Stimulated activated effector memory CD8-positive, alpha-beta T cell treated with anti-CD3 and anti-CD28 coated beads, Interleukin-12 subunit alpha, Interleukin-12 subunit beta, amount 100 ng/mL, for 72 hours (primary cell): ENCODE results near the gene DUS4L.
A peak's percentile ranks its signal among the peaks of the same experiment; 100 is the strongest.

Experiments
- ATAC-seq: fragments of 150-1000 bp; cut with Tn5 transposase; 2 replicates; pipeline ENCODE4 v1.10.0; 2021
- DNase-seq, 2 donors: peaks; one replicate each; pipeline ENCODE4 v3.0.0; 2021 to 2022; ENCODE audit warnings: low spot score in 2 of 2
- H3K27ac Mint-ChIP-seq: one replicate; pipeline ENCODE4 v1.8.0; 2022; ENCODE audit warnings: mild to moderate bottlenecking, mixed read lengths
- H3K36me3 Mint-ChIP-seq: one replicate; pipeline ENCODE4 v1.8.0; 2022; ENCODE audit warnings: mild to moderate bottlenecking, mixed read lengths
- H3K4me1 Mint-ChIP-seq: one replicate; pipeline ENCODE4 v1.8.0; 2022; ENCODE audit warnings: mixed read lengths
- H3K4me3 Mint-ChIP-seq: one replicate; pipeline ENCODE4 v1.8.0; 2022; ENCODE audit warnings: mild to moderate bottlenecking, mixed read lengths
- H3K9me3 Mint-ChIP-seq: one replicate; pipeline ENCODE4 v1.8.0; 2022; ENCODE audit warnings: mixed read lengths

DUS4L gene

DNA sequence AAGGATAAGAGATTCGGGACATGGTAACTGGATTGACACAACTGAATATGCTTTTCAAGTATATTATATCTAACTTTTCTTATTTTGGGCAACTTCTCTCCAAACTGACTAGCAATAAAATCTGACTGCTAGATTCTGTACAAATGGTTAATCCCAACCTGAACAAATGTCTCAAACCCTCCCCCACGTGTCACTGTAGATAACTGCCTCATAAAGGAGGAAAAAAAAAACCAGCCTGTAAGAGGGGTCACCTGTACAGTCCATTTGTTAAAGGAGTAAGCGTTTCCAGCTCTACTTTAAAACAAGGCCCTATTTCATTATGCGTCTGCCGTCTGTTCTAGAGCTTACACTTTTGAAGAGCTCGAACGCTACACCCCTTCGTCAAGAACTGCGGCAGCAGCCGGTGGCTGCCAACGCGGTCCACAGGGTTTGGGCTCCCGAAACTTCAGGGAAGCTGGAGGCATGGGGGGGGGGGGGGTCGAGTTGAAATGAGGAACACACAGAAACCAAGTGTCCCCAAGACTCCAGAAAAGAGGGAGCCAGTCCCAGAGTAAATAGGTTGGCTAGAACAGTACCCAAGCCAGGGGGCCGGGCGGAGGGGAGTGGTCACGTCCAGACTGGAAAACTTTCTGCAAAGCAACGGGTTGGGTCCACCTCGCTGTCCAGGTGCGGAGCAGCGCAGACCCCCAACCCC is 543 bp upstream of the DUS4L start:
- H3K27ac Mint-ChIP-seq = peak overlapping the region; percentile 96
- ATAC-seq (peak; percentile 73), DNase-seq (no peak)
- peak overlapping the region; percentile 79 for H3K4me3 Mint-ChIP-seq
- H3K9me3 Mint-ChIP-seq = no peaks in the 10 kb centered on the region
- peaks cover 6% of the 10 kb centered on the region for H3K36me3 Mint-ChIP-seq
- H3K4me1 Mint-ChIP-seq = peaks cover 61% of the 10 kb centered on the region

DNA sequence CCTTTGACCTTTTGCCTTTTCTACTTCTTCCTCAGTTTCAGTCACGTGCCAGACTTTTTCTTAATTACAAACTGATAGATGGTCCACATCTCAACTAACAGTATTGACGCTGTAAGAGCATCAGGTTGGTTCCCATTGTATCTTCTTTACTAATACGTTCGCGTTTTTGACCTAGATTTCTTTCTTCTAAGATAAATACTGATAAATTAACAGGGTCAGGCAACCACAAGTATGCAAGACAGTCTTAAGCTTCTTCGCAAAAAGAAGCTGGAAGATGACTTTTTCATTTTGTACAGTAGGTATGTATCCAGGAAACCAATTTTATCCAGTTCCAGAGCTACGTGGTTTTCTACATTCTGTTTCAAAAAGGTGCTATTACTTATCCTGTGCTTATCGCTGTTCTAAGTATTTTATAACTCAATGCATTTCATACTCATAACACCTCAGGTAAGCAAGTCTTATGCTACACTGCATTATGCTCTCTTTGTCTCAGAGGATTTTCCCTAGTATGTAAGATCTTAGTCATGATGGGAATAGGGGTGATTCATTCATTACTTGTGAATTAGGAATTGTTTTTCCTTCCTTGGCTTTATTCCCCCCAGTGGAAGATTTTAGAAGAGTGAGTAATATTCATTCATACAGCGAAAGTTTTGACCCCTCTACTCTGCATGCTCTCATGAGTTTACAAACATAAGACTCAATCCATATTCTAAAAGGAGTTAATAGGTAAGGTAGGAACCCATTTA is 955 bp downstream of the DUS4L start:
- no peak for DNase-seq
- H3K4me1 Mint-ChIP-seq = peaks cover 53% of the 10 kb centered on the region
- peaks cover 6% of the 10 kb centered on the region for H3K36me3 Mint-ChIP-seq
- H3K4me3 Mint-ChIP-seq = peak overlapping the region; percentile 79
- peak overlapping the region; percentile 96 for H3K27ac Mint-ChIP-seq
- ATAC-seq = no peak
- H3K9me3 Mint-ChIP-seq = no peaks in the 10 kb centered on the region

DNA sequence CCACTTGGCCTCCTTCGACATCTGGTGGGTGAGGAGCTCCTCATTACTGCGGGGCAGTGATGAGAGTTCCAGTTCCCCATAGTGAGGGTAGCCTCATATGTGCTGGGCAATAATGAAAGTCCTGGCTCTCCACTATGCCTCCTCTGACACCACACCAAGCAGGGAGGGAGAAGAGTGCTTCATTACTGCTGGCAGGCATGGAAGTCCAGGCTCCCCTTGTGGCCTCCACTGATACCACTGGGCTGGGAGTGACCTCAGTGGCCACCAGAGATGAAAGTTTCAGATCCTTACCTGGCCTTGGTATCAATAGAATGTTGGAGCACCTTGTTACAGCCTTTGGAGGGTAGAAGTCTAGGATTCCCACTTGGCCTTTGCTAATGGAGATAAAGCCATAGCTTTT is 6.5 kb downstream of the DUS4L start:
- H3K4me3 Mint-ChIP-seq = no peak overlapping the region
- ATAC-seq (no peak), DNase-seq (no peak)
- no peaks in the 10 kb centered on the region for H3K9me3 Mint-ChIP-seq
- no peak overlapping the region for H3K27ac Mint-ChIP-seq
- peaks cover 6% of the 10 kb centered on the region for H3K4me1 Mint-ChIP-seq
- peaks cover 26% of the 10 kb centered on the region for H3K36me3 Mint-ChIP-seq

DNA sequence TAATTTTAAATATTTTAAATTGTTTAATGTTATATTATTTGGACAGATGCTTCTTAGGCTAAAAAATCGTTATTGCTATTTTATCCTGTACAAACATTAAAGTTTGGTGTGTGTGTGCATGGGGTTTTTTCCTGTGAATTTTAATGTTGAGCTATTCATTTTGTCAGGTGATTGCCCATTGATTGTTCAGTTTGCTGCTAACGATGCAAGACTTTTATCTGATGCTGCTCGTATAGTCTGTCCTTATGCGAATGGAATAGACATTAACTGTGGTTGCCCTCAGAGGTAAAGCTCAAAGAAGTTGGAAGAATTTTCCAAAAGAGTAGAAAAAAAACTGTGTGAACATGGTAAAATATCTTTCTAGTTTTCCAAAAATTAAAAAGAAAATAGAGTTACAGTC is 9.8 kb downstream of the DUS4L start:
- Mint-ChIP-seq H3K27ac (no peak overlapping the region), H3K4me1 (no peaks in the 10 kb centered on the region), H3K9me3 (no peaks in the 10 kb centered on the region), H3K36me3 (peaks cover 29% of the 10 kb centered on the region), H3K4me3 (no peak overlapping the region)
- DNase-seq (no peak), ATAC-seq (no peak)

DNA sequence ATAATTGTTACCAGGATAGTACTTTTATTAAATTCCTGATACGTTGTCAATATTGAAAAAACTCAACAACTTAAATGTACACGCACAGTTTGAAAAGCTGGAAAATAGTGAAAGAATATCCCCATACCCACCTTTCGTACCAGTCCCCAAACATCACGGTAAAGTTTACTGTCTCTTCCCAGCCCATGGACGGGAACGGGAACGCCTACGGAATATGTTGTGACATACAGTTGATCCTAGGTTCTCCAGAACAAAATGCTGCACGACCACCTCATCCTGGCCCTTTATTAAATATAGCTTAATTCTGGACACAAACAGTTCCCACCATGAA is 15.7 kb downstream of the DUS4L start:
- ATAC-seq = no peak

DNA sequence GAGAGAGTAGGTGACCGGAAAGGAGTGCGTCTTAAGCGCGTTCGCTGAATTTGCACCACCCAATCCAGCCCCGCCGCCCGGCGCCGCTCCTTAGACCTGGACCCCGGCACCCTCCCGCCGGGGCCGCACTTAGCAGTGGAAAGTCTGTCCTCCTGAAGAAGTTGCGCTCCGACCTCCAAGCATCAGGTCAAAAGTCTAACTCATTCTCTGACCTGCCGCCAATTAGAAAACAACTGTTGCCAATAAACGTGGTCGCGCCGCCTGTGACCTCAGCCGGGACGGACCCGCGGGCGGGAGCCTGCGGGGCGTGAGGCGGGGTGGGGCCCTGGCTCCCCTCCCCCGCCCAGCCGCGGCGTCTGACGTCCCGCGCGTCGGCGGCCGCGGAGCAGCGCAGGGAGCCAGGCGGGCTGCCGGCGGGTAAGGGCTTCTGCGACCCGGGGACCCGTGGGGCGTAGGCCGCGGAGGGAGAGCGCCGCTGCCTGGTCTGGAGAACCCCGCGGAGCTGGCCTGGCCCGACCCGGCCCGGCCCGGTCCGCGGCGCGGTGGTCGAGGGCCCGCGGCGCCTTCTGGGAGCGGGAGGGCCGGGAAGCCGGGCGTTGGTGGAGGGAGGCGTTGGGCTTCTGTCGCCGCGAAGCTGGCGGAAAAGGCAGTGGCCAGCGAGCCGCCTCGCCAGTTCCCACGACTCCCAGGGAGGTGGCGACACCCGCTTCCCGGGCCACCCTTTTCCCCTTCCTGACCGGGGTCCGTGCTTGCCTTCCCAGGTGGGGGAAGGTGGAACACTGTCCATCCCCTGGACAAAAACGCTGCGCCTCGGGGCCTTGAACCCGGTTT is 16.3 kb downstream of the DUS4L start, which contains the start of gene BCAP29:
Gene BCAP29, plus strand, starts transcription at position 362 of the 831 bp plus-strand sequence. CDS start 527 bp downstream, outside the sequence.
- H3K36me3 Mint-ChIP-seq = peaks cover 14% of the 10 kb centered on the region
- H3K27ac Mint-ChIP-seq = peak within 1 kb of the TSS; percentile 88
- peak within 1 kb of the TSS; percentile 76 for H3K4me3 Mint-ChIP-seq
- H3K9me3 Mint-ChIP-seq = no peaks in the 10 kb centered on the region
- peak; percentile 98 for ATAC-seq
- H3K4me1 Mint-ChIP-seq = peaks cover 17% of the 10 kb centered on the region
- DNase-seq = peak; percentile 70 to 87

More for the DNA sequence above, 15.7 kb downstream of the DUS4L start:
- Mint-ChIP-seq H3K9me3 (no peaks in the 10 kb centered on the region), H3K4me3 (peak overlapping the region; percentile 76), H3K4me1 (peaks cover 17% of the 10 kb centered on the region), H3K27ac (peak overlapping the region; percentile 88), H3K36me3 (peaks cover 14% of the 10 kb centered on the region)
- no peak for DNase-seq

DNA sequence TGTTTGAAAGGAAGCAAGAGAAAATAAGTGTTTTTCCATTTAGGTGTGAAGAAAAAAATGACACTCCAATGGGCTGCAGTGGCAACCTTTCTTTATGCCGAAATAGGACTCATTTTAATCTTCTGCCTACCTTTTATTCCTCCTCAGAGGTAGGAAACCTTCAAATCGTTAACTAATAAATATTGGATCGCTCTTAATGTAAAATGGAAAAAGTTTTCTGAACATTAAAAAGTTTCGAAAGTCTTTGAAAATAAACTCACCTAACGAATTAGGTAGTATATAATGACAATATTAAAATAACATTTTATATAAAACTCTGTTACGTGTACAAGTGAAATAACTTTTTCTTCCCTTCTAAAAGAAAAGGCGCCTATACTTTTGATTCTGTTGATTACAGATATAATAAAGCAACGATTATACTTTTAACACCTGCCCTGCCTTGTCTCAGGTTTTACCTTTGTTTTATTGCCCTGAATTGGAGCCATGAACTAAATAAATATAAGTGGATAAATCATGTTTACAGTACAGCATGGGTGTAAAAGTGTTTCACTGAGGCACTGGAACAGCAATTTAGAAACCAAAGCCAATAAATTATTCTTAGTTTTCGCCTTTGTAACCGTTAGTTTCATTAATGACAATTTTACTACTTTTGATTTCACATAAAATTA is 17.1 kb downstream of the DUS4L start:
- H3K27ac Mint-ChIP-seq = no peak overlapping the region
- peaks cover 15% of the 10 kb centered on the region for H3K36me3 Mint-ChIP-seq
- no peaks in the 10 kb centered on the region for H3K9me3 Mint-ChIP-seq
- H3K4me1 Mint-ChIP-seq = peaks cover 17% of the 10 kb centered on the region
- ATAC-seq = no peak
- H3K4me3 Mint-ChIP-seq = peak overlapping the region; percentile 76
- DNase-seq = no peak

DNA sequence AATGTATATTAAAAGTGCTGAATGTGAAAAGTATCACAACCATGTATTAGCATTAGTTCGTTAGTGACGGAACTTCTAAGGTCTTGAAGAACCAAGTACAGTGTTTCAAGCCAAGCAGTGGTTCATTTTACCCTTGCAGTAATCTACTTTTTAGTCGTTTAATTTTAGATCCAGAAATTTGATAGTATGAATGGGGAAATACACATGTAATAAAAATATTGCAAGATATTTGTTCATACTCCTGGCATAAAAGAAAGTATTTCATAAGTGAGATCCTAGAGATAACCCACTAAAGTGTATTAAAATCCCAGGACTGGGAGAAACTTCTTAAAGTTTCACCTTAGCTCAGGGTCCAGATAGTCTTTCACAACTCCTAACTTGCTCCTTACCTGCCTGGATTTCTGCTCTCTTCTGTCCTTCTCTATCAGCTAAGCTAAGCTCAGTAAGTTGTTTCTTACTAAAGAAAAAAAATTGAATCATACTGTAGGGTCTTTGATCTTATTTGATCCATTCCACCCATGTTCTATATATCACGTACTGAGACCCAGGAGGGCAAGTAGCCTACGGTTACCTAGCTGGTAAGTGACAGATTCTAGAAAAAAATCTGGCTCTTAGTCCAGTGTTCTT is 17.7 kb downstream of the DUS4L start:
- H3K27ac Mint-ChIP-seq = no peak overlapping the region
- H3K36me3 Mint-ChIP-seq = peaks cover 15% of the 10 kb centered on the region
- H3K4me1 Mint-ChIP-seq = peaks cover 17% of the 10 kb centered on the region
- ATAC-seq (no peak), DNase-seq (no peak)
- peak overlapping the region; percentile 76 for H3K4me3 Mint-ChIP-seq
- no peaks in the 10 kb centered on the region for H3K9me3 Mint-ChIP-seq

DNA sequence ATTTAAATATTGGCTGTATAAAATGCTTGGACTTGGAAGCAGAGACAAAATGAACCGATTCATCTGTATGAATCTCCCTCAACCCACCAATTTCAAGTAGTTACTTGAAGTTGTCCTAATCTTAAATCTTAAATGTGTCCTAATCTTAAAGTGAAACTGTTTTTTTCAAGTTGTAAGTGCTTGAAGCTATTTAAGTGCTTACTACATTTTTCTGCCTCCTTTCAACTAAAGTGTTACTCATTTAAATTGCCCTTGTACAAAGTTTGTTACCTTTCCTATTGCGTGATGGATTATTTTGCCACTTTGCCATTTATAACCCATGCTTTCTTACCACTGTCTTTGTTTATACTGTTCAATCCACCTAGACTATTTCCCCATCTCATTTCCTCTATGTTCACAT is 19.1 kb downstream of the DUS4L start:
- H3K36me3 Mint-ChIP-seq = peaks cover 15% of the 10 kb centered on the region
- no peak overlapping the region for H3K4me3 Mint-ChIP-seq
- H3K27ac Mint-ChIP-seq = no peak overlapping the region

DNA sequence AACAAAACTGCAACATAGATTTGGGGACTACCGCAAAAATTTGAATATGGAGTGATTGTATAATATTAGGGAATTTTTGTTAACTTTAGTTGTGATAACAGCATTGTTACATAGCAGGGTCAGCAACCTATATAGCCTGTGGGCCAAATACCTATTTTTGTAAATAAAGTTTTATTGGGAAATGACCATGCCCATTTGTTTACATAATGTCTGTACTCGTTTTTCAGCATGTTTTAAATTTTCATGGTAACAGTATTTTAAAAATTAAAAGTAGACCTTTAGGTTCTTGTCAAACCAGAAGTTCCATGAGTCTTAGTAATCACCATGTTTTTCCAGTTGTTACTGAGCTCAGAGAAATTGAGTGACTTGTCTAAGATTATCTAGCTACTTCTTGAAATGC is 20.9 kb downstream of the DUS4L start:
- DNase-seq (no peak), ATAC-seq (no peak)
- Mint-ChIP-seq H3K9me3 (no peaks in the 10 kb centered on the region), H3K4me1 (peaks cover 17% of the 10 kb centered on the region), H3K4me3 (no peak overlapping the region), H3K36me3 (peaks cover 15% of the 10 kb centered on the region), H3K27ac (no peak overlapping the region)

More for the DNA sequence above, 19.1 kb downstream of the DUS4L start:
- Mint-ChIP-seq H3K4me1 (peaks cover 17% of the 10 kb centered on the region), H3K9me3 (no peaks in the 10 kb centered on the region)
- no peak for DNase-seq
- no peak for ATAC-seq

DNA sequence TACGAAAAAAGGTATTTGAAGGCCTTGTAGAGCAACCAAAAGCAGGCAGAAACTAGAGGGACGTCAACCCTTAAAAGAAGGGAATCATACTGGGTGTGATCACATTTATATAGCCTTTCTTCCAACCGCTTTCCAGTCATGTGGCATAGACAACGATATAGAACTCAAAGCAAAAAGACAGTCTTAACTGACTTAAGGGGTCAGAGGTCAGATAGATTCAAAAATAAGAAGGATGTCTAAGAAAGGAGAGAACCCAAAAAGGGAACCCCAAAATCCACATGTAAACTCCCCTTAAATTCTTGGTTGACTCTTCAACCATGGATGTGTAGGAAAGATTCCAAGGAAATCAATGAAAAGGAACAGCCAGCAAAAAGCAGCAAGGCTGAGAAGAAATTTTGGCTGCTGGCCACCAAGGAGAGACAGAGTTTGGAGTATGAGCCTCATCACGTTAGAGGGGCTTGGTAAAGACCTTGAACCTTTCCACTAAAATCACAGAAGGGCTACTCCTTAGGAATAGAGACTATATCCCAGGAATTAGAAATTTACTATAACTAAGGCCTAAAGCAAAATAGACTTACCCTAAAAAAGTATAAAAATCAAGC is 24.9 kb downstream of the DUS4L start:
- ATAC-seq = no peak
- DNase-seq = no peak
- H3K36me3 Mint-ChIP-seq = peaks cover 17% of the 10 kb centered on the region
- no peaks in the 10 kb centered on the region for H3K9me3 Mint-ChIP-seq
- H3K4me3 Mint-ChIP-seq = no peak overlapping the region
- no peaks in the 10 kb centered on the region for H3K4me1 Mint-ChIP-seq
- H3K27ac Mint-ChIP-seq = no peak overlapping the region

DNA sequence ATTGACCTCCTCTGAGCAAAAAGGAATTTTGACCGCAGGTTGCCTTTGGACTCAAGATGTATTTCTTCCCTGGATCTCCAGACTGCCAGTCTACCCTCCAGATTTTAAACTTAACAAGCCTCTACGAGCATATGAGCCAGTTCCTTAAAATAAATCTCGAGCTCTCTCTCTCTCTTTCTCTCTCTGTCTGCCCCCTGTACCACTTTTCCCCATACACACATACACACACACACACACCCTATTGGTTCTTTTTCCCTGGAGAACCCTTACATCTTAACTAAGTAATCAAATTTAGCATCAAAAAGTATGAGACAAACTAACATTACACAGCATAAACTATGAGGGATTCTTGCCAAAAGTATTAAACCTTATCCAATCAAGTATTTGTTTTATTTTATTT is 27.6 kb downstream of the DUS4L start:
- Mint-ChIP-seq H3K4me3 (no peak overlapping the region), H3K4me1 (no peaks in the 10 kb centered on the region), H3K9me3 (no peaks in the 10 kb centered on the region), H3K27ac (peak overlapping the region; percentile 12), H3K36me3 (peaks cover 25% of the 10 kb centered on the region)
- ATAC-seq (no peak), DNase-seq (no peak)

DNA sequence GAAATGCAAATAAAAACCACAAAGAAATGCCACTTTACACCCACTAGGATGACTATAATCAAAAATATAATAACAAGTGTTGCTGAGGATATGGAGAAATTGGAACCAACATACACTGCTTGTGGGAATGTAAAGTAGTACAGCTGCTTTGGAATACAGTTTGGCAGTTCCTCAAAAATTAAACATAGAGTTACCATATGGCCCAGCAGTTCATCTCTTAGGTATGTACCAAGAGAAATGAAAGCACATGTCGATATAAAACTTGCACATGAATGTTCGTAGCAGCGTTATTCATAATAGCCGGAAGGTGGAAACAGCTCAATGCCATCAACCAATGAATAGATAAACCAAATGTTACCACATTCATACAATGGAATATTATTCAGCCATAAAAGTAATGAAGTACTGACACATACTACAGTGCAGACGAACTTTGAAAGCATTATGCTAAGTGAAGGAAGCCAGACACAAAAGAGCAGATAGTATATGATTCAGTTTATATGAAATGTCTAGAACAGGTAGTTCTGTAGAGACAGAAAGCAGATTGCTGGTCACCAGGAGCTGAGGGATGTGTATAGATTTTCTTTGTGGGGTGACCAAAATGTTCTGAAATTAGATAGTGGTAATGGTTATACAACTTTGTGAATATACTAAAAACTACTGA is 28.7 kb downstream of the DUS4L start:
- DNase-seq (no peak), ATAC-seq (no peak)
- H3K36me3 Mint-ChIP-seq = peaks cover 35% of the 10 kb centered on the region
- no peak overlapping the region for H3K4me3 Mint-ChIP-seq
- no peaks in the 10 kb centered on the region for H3K9me3 Mint-ChIP-seq
- H3K4me1 Mint-ChIP-seq = no peaks in the 10 kb centered on the region
- no peak overlapping the region for H3K27ac Mint-ChIP-seq

DNA sequence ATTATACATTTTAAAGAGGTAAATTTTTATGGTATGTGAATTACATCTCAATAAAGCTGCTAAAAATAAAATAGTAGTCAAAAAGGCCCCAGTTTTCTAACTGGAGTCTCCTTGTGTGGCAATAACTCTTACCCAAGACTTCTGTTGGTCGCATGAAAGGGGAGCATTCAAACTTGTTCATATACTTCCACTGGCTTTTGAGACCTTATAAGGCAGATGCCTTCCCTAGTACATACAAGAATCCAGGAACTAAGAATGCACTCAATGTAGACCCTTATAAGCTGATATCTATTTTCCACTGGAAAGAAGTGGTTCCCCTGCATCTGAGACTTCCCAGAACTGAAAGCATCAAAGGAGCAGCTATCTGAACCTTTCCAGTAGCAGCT is 29.2 kb downstream of the DUS4L start:
- no peak overlapping the region for H3K4me3 Mint-ChIP-seq
- ATAC-seq (no peak), DNase-seq (no peak)
- no peak overlapping the region for H3K27ac Mint-ChIP-seq
- H3K9me3 Mint-ChIP-seq = no peaks in the 10 kb centered on the region
- peaks cover 35% of the 10 kb centered on the region for H3K36me3 Mint-ChIP-seq
- no peaks in the 10 kb centered on the region for H3K4me1 Mint-ChIP-seq
